ENCODE results near the gene KRTAP2-2. TPM values are rescaled to one million over a fixed set of nuclear protein-coding genes. Genes with fewer than 3 reads are reported as not detected.

KRTAP2-2 gene
- total and polyA plus RNA-seq, 2 of the 4 experiments (the other 2 are of a cell fraction), result 0.17 TPM; not detected in 1

GRCh38 chr17:41101586-41102259 is 46.7 kb upstream of the KRTAP2-2 start, which contains the start of gene KRTAP4-16:
KRTAP4-16 (minus strand) TSS chr17:41102209; CDS start chr17:41102209, 0 bp downstream.
- peak within 1 kb of the TSS; percentile 2; the same call in 1 of the 2 replicates for H3K18ac ChIP-seq (ENCODE audit: low read depth, low read length)
- H2AK5ac ChIP-seq (ENCODE audit: low read depth, low read length), result peak within 1 kb of the TSS; percentile 93
- peak within 1 kb of the TSS; percentile 43 to 90; a peak in 3 of 4 replicates for H4K8ac ChIP-seq (ENCODE audit: low read depth in 2 of 2, low read length in 2 of 2)
- H3K4me3 ChIP-seq (ENCODE audit: insufficient read depth, low read depth, low read length), result no peak within 1 kb of the TSS
- H3K4me1 ChIP-seq (ENCODE audit: control insufficient read depth, insufficient read depth, low read length), result peaks cover 4% of the 10 kb centered on the region; the same call in 1 of the 2 replicates
- H3K4me2 ChIP-seq (ENCODE audit: low read depth, low read length), result no peak within 1 kb of the TSS
- ATAC-seq (ENCODE audit: low read depth) (no peak), DNase-seq (no peak)
- H3K56ac ChIP-seq (ENCODE audit: extremely low read depth, insufficient read depth, low read length), result no peak within 1 kb of the TSS
- H2BK20ac ChIP-seq (ENCODE audit: low read depth, low read length), result peak within 1 kb of the TSS; percentile 67
- peak within 1 kb of the TSS; percentile 95 for H3K4ac ChIP-seq (ENCODE audit: low read depth, low read length)
- peaks cover 6% of the 10 kb centered on the region for H3K9me1 ChIP-seq (ENCODE audit: insufficient read depth, low read length)
- ChIA-PET CTCF (no interaction called here), POLR2A (ENCODE audit: unreplicated experiment) (no interaction called here)
- no peak within 1 kb of the TSS for H3K9ac ChIP-seq (ENCODE audit: low read depth, low read length)
- peak within 1 kb of the TSS; percentile 32; the same call in 1 of the 2 replicates for H3K27ac ChIP-seq (ENCODE audit: insufficient read depth, low read length)
- H2BK120ac ChIP-seq (ENCODE audit: low read depth, low read length), result peak within 1 kb of the TSS; percentile 99
- H3K27me3 ChIP-seq (ENCODE audit: control insufficient read depth, insufficient read depth, low read length), result no peaks in the 10 kb centered on the region
- intact Hi-C loops (cut with micrococcal nuclease) (no loop called here), in situ Hi-C loops (cut with MboI; ENCODE audit: low sequenced_read_pairs) (no loop called here), dilution Hi-C loops (cut with HindIII; ENCODE audit: low sequenced_read_pairs, unreplicated experiment) (no loop called here)
- H2BK15ac ChIP-seq (ENCODE audit: low read depth, low read length), result peak within 1 kb of the TSS; percentile 34; the same call in 2 of the 3 replicates
- no peak within 1 kb of the TSS; the same call in 1 of the 2 replicates for H4K5ac ChIP-seq (ENCODE audit: low read depth, low read length)
- WGBS, 2 experiments (ENCODE audit: extremely low coverage in 2 of 2, insufficient read length in 1 of 2), result 62% methylated on average over 6 of the region's 10 CpGs; no CpG with 5 or more reads in 1 of the 2 experiments
- no peak within 1 kb of the TSS for H2AFZ ChIP-seq (replicated peaks; ENCODE audit: low read length, poor library complexity)
- H2AK9ac ChIP-seq (replicated peaks; ENCODE audit: low read depth, low read length, poor library complexity), result no peak within 1 kb of the TSS
- BruUV-seq (replicated peaks), result no TSS peak
- no peaks in the 10 kb centered on the region for H3K9me3 ChIP-seq (ENCODE audit: control insufficient read depth, insufficient read depth, low read length)
- H3K36me3 ChIP-seq (ENCODE audit: control insufficient read depth, insufficient read depth, low read length), result no peaks in the 10 kb centered on the region
- H4K20me1 ChIP-seq (ENCODE audit: insufficient read depth, low read length), result no peaks in the 10 kb centered on the region
- no peaks in the 10 kb centered on the region for H3K79me1 ChIP-seq (ENCODE audit: low read depth in 1 of 2, low read length in 2 of 2)
- H4K91ac ChIP-seq (ENCODE audit: insufficient read depth, low read depth, low read length), result peak within 1 kb of the TSS; percentile 94
- H2BK5ac ChIP-seq (ENCODE audit: low read depth, low read length, poor library complexity, severe bottlenecking), result peak within 1 kb of the TSS; percentile 84
- H3K14ac ChIP-seq (replicated peaks; ENCODE audit: low read depth, low read length), result peak within 1 kb of the TSS; percentile 96
- H3K23ac ChIP-seq (ENCODE audit: low read depth, low read length), result peak within 1 kb of the TSS; percentile 85
- TF ChIP-seq SMC3 (IDR thresholded peaks at IDR 0.05; ENCODE audit: low read depth, low read length), result no peak
- no peak for TF ChIP-seq MXI1 (IDR thresholded peaks at IDR 0.05; ENCODE audit: borderline replicate concordance, low read depth, low read length)
- no peak for TF ChIP-seq POLR2A (IDR thresholded peaks at IDR 0.05; ENCODE audit: low read depth, low read length)
- no peak for TF ChIP-seq MAFK (IDR thresholded peaks at IDR 0.05; ENCODE audit: low read depth, low read length)
- TF ChIP-seq CHD1 (IDR thresholded peaks at IDR 0.05; ENCODE audit: low read depth, low read length), result no peak
- no peak for TF ChIP-seq ELK1 (IDR thresholded peaks at IDR 0.05; ENCODE audit: borderline replicate concordance, low read depth, low read length)
- no peak for TF ChIP-seq BHLHE40 (IDR thresholded peaks at IDR 0.05; ENCODE audit: low read depth, low read length)
- TF ChIP-seq, protein P1, sequence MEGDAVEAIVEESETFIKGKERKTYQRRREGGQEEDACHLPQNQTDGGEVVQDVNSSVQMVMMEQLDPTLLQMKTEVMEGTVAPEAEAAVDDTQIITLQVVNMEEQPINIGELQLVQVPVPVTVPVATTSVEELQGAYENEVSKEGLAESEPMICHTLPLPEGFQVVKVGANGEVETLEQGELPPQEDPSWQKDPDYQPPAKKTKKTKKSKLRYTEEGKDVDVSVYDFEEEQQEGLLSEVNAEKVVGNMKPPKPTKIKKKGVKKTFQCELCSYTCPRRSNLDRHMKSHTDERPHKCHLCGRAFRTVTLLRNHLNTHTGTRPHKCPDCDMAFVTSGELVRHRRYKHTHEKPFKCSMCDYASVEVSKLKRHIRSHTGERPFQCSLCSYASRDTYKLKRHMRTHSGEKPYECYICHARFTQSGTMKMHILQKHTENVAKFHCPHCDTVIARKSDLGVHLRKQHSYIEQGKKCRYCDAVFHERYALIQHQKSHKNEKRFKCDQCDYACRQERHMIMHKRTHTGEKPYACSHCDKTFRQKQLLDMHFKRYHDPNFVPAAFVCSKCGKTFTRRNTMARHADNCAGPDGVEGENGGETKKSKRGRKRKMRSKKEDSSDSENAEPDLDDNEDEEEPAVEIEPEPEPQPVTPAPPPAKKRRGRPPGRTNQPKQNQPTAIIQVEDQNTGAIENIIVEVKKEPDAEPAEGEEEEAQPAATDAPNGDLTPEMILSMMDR (conservative IDR thresholded peaks at IDR 0.05; ENCODE audit: low read depth, low read length), result no peak
- TF ChIP-seq RFX5 (IDR thresholded peaks at IDR 0.05; ENCODE audit: low read depth, low read length), result no peak
- no peak for TF ChIP-seq MAZ (IDR thresholded peaks at IDR 0.05; ENCODE audit: borderline replicate concordance, low read depth, low read length)
- no peak for TF ChIP-seq FOS (IDR thresholded peaks at IDR 0.05; ENCODE audit: low read depth, low read length)
- no peak for TF ChIP-seq RCOR1 (IDR thresholded peaks at IDR 0.05; ENCODE audit: insufficient replicate concordance, low read length)
- TF ChIP-seq RAD21 (IDR thresholded peaks at IDR 0.05; ENCODE audit: low read length), result no peak
- TF ChIP-seq USF2 (IDR thresholded peaks at IDR 0.05; ENCODE audit: low read depth, low read length), result no peak
- TF ChIP-seq NFE2L2 (IDR thresholded peaks at IDR 0.05; ENCODE audit: low read depth, low read length), result no peak

Measured in IMR-90 (cell line).